DMS114 treated with DMSO at 0.1 percent for 48 hours (cell line): ENCODE results near the gene NOS3.
"Not testable (repeated sequence)": the region's sequence is repeated elsewhere in the genome, so short reads cannot be mapped to it uniquely, and the experiment has no call there.

Experiments
- DNase-seq: peaks from one replicate; lab custom pipeline; 2025; ENCODE audit not compliant: unreplicated experiment; lab: John Stamatoyannopoulos, UW

The NOS3 gene

DNA sequence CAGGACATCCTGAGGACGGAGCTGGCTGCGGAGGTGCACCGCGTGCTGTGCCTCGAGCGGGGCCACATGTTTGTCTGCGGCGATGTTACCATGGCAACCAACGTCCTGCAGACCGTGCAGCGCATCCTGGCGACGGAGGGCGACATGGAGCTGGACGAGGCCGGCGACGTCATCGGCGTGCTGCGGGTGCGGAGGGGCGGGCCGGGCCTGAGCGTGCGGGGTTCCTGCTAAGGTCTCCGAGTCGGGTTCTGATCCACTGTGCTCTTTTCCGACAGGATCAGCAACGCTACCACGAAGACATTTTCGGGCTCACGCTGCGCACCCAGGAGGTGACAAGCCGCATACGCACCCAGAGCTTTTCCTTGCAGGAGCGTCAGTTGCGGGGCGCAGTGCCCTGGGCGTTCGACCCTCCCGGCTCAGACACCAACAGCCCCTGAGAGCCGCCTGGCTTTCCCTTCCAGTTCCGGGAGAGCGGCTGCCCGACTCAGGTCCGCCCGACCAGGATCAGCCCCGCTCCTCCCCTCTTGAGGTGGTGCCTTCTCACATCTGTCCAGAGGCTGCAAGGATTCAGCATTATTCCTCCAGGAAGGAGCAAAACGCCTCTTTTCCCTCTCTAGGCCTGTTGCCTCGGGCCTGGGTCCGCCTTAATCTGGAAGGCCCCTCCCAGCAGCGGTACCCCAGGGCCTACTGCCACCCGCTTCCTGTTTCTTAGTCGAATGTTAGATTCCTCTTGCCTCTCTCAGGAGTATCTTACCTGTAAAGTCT lies 23.1 kb downstream of the NOS3 start:
- no peak for DNase-seq

DNA sequence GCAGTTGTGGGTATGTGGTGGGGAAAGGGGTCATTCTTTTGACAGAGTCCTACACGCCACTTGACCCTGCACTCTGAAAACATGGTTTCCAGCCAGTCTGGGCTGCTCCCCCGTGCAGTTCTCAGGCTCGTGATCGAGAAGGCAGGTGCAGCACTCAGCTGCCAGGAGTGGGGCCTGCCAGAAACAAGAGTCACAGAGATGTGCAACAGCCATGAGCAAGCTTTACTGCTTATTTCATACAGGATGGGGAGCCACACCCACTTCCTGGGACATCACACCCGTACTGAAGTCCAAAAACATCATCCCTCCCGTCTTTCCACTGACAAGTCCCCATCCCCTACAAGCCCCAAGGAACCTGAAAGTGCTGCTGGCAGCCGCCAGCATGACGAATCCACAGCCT lies 24.1 kb downstream of the NOS3 start:
- DNase-seq, result no peak

DNA sequence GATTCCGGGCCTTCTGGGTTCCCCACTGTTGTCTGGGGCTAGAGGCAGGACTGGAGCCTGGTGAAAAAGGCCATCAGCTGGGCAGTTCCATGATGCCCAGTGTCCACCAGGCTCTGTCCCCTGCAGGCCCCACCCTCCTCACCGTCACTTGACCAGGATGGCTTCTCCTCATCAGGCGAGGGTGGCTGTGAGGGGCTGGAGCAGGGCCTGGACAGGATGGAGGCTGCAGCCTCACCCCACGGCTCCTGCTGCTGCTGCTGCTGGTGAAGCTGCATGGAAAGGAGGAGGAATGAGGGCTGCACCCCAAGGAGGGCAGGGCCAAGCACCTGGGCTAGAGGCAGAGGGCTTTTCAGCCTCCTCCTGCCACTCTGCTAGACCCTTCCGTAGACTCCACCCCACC lies 25.1 kb downstream of the NOS3 start:
- no peak for DNase-seq

- no peak for DNase-seq
Observed at GRCh38 chr7:151016505-151016904, 25.7 kb downstream of the NOS3 start.

- no peak for DNase-seq
Observed at GRCh38 chr7:151016942-151017341, 26.1 kb downstream of the NOS3 start.

DNA sequence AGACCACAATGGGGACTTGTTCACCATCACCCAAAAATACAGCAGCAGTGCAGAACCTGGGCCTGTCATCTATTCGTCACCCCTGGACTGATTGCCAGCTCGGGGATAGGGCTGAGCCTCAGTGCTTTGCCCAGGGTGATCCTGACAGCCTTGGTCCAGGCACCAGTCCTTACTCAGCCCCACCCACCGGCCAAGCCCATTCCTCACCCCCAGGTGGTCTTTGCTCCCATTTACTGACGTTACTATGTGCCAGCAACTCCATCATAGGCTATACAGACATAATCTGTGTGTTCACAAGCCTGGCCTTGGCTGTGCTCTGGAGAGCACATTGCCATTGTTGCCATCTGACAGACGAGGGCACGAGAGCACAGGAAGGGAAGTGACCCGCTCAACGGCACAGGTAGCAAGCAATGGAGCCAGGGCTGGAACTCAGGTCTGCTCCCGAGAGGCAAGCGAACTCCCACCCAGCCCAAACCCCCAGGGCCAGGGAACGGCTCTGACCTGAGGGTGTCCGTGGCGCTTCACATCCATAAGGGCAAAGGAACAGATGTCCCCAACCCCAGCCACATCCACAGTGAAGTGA lies 26.6 kb downstream of the NOS3 start:
- no peak for DNase-seq

- no peak for DNase-seq
Observed at GRCh38 chr7:151017953-151018420, 27.2 kb downstream of the NOS3 start.

DNA sequence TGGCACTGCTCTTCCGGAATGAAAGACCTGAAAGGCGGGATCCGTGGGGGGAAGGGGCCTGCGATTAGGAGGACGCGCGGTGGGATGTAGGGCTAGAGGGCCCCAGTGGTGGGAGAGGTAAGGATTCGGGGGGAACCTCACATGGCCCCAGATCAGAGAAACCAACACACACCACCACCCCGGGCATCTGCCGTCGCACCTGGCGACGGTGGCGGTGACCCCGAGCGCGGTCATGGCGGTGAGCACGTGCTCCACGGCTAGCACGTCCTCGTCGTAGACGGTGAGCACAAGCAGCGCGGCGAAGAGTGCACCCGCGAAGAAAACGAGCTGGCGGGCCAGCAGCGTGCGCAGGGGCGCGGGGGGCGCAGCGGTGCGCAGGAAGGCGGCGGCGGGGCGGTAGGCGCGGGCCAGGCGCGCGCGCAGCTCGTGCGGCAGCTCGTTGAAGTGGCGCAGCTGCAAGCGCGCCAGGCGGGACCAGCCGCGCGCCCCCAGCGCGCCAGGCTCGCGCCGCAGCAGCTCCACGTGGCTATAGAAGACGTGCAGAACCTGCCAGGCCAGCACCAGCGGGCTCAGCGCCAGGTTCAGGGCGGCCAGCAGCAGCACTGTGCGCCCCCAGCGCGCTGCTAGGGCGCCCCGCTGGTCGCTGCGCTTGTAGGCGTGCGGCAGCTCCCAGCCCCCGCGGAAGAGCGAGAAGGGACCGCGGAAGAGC lies 27.8 kb downstream of the NOS3 start:
- peak; percentile 23 for DNase-seq

DNA sequence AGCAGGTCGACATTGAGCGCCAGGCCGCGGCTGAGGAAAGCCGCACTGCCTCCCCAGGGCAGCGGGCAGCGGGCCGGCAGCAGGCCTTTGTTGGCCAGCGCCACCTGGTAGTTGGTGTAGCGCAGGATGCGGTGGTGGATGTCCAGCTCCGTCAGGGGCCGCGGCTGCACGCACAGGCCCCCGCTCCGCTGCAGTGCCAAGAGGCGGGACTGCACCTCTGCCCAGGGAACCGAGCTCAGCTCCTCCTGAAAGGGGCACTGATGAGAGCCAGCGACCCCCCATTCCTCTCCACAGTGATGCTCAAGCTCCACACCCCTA lies 28.3 kb downstream of the NOS3 start:
- DNase-seq, result no peak

GRCh38 chr7:151020231-151020630 lies 29.4 kb downstream of the NOS3 start:
- no peak for DNase-seq

DNA sequence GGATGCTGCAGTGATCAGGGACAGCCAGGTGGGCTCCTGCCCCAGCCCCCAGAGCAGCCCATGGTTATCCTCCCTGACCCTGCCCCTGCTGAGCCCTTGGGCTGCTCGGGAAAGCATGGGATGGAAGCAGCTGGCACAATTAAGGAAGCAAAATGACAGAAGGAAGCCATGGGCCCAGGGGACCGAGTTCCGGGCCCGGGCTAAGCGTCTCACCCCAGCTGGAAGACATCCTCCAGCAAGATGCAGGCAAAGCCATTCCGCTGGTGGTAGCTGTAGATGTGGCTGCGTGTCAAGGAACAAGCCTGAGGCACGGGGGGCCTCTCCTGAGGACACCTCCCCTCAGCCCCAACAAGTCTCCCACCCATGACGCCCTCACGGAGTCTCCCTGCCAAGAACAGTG lies 32.4 kb downstream of the NOS3 start:
- DNase-seq, result no peak

GRCh38 chr7:151024435-151025056 lies 33.7 kb downstream of the NOS3 start, which contains the start of gene ATG9B:
Gene ATG9B (minus strand): TSS chr7:151024494. CDS start chr7:151024423, 71 bp downstream.
- DNase-seq, result no peak

- no peak for DNase-seq
Observed at GRCh38 chr7:151025924-151026671, 35.3 kb downstream of the NOS3 start.

- DNase-seq, result not testable (repeated sequence)
Observed at GRCh38 chr7:151026771-151027727, 36.2 kb downstream of the NOS3 start.

GRCh38 chr7:151027728-151028130 lies 36.9 kb downstream of the NOS3 start:
- DNase-seq, result not testable (repeated sequence)

DNA sequence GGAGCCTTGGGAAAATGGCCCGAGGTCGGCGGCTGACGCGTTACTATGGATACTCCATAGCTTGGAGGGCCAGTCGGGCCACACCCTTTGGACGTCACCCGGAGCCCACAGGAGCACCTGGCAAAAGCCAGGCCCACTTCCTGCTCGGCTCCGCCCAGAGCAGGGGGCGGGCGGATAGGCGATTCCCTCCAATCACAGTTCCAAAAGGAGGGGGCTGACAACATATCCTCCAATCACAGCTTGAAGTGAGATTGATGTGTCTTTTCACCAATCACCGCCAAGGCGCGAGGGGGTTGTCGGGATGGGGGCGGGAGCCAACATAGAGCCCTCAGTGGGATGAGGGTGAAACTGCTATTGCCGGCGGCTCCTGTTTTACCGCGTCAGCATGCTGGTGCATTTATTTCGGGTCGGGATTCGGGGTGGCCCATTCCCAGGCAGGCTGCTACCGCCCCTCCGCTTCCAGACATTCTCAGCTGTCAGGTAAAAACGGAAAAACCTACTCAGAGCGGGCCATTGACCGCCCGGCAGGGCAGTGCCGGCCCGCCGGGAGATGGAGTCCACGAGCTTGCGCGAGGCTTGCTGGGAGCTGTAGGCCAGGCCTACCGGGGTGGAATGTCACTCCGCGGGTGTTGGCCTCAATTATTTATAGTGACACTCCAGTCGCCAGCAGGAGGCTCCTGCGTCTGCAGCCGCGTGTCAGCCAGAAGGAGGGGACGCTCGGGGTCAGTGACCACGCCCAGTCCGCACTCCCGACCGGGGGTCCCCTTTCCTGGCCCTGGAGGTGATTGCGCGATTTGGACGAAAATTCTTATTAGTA lies 37.5 kb downstream of the NOS3 start, which contains the start of gene ABCB8:
Gene ABCB8 (plus strand): TSS at position 320 of the 817 bp plus-strand sequence. CDS start 66 bp downstream, at position 386.
- DNase-seq, result peak; percentile 96

DNA sequence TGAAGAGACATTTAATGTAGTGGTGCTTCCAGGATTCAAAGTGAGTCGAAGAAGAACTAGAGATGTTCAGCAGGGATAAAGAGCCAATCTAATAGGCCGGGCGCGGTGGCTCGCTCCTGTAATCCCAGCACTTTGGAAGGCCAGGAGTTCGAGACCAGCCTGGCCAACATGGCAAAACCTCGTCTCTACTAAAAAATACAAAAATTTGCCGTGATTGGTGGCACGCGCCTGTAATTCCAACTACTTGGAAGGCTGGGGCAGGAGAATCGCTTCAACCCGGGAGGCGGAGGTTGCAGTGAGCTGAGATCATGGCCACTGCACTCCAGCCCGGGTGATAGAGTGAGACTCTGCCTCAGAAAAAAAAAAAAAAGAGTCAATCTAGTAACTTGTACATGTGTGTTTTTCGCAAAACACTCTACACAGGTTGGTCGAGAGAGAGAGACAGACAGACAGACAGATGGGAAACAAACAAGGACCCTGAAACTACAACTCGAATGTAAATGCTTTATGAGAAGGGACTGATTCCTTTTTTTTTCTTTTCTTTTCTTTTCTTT lies 38.2 kb downstream of the NOS3 start:
- no peak for DNase-seq

DNA sequence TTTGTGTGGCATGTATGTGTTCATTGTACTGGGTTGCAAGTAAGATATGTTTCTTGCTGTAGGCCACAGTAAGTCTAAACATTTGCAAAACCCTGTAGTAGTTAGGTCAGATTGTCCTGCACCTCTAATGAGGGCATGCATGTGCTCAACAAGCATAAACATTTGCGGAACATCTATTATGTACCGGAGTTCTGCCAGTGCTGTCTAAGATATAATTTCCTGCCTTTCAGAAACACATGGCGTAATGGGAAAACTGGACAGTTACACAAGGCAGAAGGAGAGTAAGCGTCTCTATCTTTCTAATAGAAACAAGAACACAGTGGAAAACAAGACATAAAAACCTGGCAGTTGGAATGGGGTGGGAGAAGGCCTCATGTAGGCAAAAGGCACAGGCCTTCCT lies 40.2 kb downstream of the NOS3 start:
- DNase-seq, result no peak
